K562 (cell line): ENCODE results near the gene LMO2. TPM values are rescaled to one million over a fixed set of nuclear protein-coding genes. Genes with fewer than 3 reads are reported as not detected.
A peak's percentile ranks its signal among the peaks of the same experiment; 100 is the strongest.

Experiments used
- ARID3B ChIP-seq: fragments of 250-450 bp; sonication (Bioruptor Pico); IDR thresholded peaks from 2 replicates; pipeline ENCODE4 v1.4.0; 2020; ENCODE audit warnings: borderline replicate concordance
- CBX3 ChIP-seq, 2 experiments: IDR thresholded peaks; 1 replicate in 1 of 2; 2 replicates in 1 of 2; pipeline ENCODE4 v1.6.1; 2012; ENCODE audit warnings: inconsistent platforms in 2 of 2, low read length in 2 of 2, borderline replicate concordance in 1 of 2, control low read depth in 1 of 2
- ELF1 ChIP-seq: fragments of 200-800 bp; sonication (Bioruptor generic); IDR thresholded peaks from 2 replicates; pipeline ENCODE4 v1.6.1; 2016; ENCODE audit warnings: missing genetic modification characterization, missing compliant biosample characterization
- MGA ChIP-seq: fragments of 450-650 bp; IDR thresholded peaks from 2 replicates; pipeline ENCODE4 v1.6.1; 2016; ENCODE audit warnings: mild to moderate bottlenecking, moderate library complexity
- ZBTB11 ChIP-seq, 3 experiments: fragments of 200-800 bp in 1 of 3; fragments of 250-450 bp in 1 of 3; fragments of 450-650 bp in 1 of 3; sonication (Bioruptor Pico) in 1 of 3; sonication (Bioruptor generic) in 1 of 3; formaldehyde crosslinking in 1 of 3; IDR thresholded peaks; 2 replicates each; pipeline versions ENCODE4 v1.6.1 to v1.8.0; 2016 to 2022; ENCODE audit warnings: mild to moderate bottlenecking in 2 of 3, missing genetic modification characterization in 2 of 3, missing compliant biosample characterization in 1 of 3, moderate library complexity in 1 of 3
- polyA plus RNA-seq, 8 experiments: library from polyadenylated mRNA; depleted of rRNA in 4 of 8; stranded (reverse) in 5 of 8; unstranded in 3 of 8; fragments of >200 nt; fragmentation: Nextera tagmentation in 2 of 8; fragmentation: Illumina TruSeq in 1 of 8; extraction: Ambion mirVana in 2 of 8; extraction: Trizol in 1 of 8; gene quantifications; 2 replicates each; pipeline versions ENCODE4 v1.2.1 to v1.2.3, GENCODE V29; 2011 to 2014; ENCODE audit warnings: inconsistent platforms in 1 of 8, missing spikeins in 1 of 8
- total RNA-seq, 7 experiments: library from RNA; depleted of rRNA in 6 of 7; stranded (reverse); fragments of >200 nt in 6 of 7; fragmentation: Illumina TruSeq in 2 of 7; extraction: Trizol in 2 of 7; gene quantifications; 2 replicates each; pipeline versions ENCODE4 v1.2.1 to v1.2.3, GENCODE V29; 2011 to 2021; ENCODE audit warnings: low replicate concordance in 1 of 7

LMO2 gene
- total and polyA plus RNA-seq, 9 of the 15 experiments (the other 6 are each of a cell fraction or from before 2014, with no cell fraction given), result 6.9 to 126 (median 91.5) TPM

GRCh38 chr11:33885338-33886005, 6.4 kb downstream of the LMO2 start (continued):
- TF ChIP-seq MGA (peak; percentile 25; the same call in 1 of the 2 replicates), ZBTB11 (CRISPR knock-in tag; IDR thresholded peaks at IDR 0.05) (peak in 1 of 3 experiments; percentile 56; a peak in 1 of 6 replicates), ARID3B (no peak), ELF1 (no peak), CBX3 (IDR thresholded peaks at IDR 0.05; ENCODE audit: borderline replicate concordance in 1 of 2, low read length in 2 of 2) (peak in 1 of 2 experiments; percentile 83; a peak in 1 of 3 replicates)
